Activated CD8-positive, alpha-beta memory T cell treated with anti-CD3 and anti-CD28 coated beads, Interleukin-2, amount 50 U/mL, for 1 hour (primary cell): ENCODE measurements around the gene CANT1.

ENCODE experiments used
- DNase-seq: peaks from one replicate; pipeline ENCODE4 v3.0.0-alpha.2; 2020; ENCODE audit errors: extremely low read depth

The CANT1 gene

GRCh38 chr17:79008666-79009387, 737 bp downstream of the CANT1 start:
- DNase-seq, result no peak

- DNase-seq, result no peak
Observed at GRCh38 chr17:79007504-79008381, 1.8 kb downstream of the CANT1 start.

- DNase-seq, result no peak
Observed at GRCh38 chr17:79006794-79007503, 2.6 kb downstream of the CANT1 start.

- no peak for DNase-seq
Observed at GRCh38 chr17:79006046-79006445, 3.5 kb downstream of the CANT1 start.

GRCh38 chr17:79005063-79005861, 4.3 kb downstream of the CANT1 start:
- no peak for DNase-seq

GRCh38 chr17:79003661-79004411, 5.7 kb downstream of the CANT1 start:
- DNase-seq, result no peak

GRCh38 chr17:79002796-79003593, 6.6 kb downstream of the CANT1 start:
- DNase-seq, result no peak

- no peak for DNase-seq
Observed at GRCh38 chr17:79002291-79002690, 7.3 kb downstream of the CANT1 start.

- no peak for DNase-seq
Observed at GRCh38 chr17:79001190-79002020, 8.2 kb downstream of the CANT1 start.

- DNase-seq, result no peak
Observed at GRCh38 chr17:79000396-79001189, 9.0 kb downstream of the CANT1 start.

- DNase-seq, result no peak
Observed at GRCh38 chr17:78999947-79000395, 9.6 kb downstream of the CANT1 start.

- DNase-seq, result no peak
Observed at GRCh38 chr17:78999056-78999768, 10.4 kb downstream of the CANT1 start.

- no peak for DNase-seq
Observed at GRCh38 chr17:78998311-78999055, 11.1 kb downstream of the CANT1 start.

- DNase-seq, result no peak
Observed at GRCh38 chr17:78997881-78998280, 11.7 kb downstream of the CANT1 start.

GRCh38 chr17:78997231-78997741, 12.3 kb downstream of the CANT1 start:
- no peak for DNase-seq

- no peak for DNase-seq
Observed at GRCh38 chr17:78996781-78997201, 12.8 kb downstream of the CANT1 start.
